Nephron (organoid): ENCODE data around the gene USE1.

Experiments used
- H3K27ac Mint-ChIP-seq, 3 experiments: 2 replicates each; pipeline ENCODE4 v1.8.0; 2020; ENCODE audit warnings: mixed read lengths in 3 of 3, mild to moderate bottlenecking in 2 of 3, moderate library complexity in 1 of 3
- H3K27me3 Mint-ChIP-seq: 2 replicates; pipeline ENCODE4 v1.8.0; 2021; ENCODE audit warnings: low read depth, mild to moderate bottlenecking, moderate library complexity, mixed read lengths
- H3K36me3 Mint-ChIP-seq: 2 replicates; pipeline ENCODE4 v1.8.0; 2020; ENCODE audit warnings: low read depth, mixed read lengths
- H3K4me1 Mint-ChIP-seq: 2 replicates; pipeline ENCODE4 v1.8.0; 2020; ENCODE audit warnings: mixed read lengths
- H3K4me3 Mint-ChIP-seq, 3 experiments: 2 replicates each; pipeline ENCODE4 v1.8.0; 2020; ENCODE audit warnings: mild to moderate bottlenecking in 3 of 3, mixed read lengths in 3 of 3, moderate library complexity in 2 of 3
- H3K9me3 Mint-ChIP-seq: 2 replicates; pipeline ENCODE4 v1.8.0; 2020; ENCODE audit warnings: mixed read lengths
- TF ChIP-seq, protein P1 (sequence below), 3 experiments: fragments of 200-600 bp; sonication (generic); IDR thresholded peaks; one replicate each; pipeline ENCODE4 v1.5.0; 2021; ENCODE audit warnings: antibody characterized with exemption in 3 of 3; ENCODE audit not compliant: unreplicated experiment in 3 of 3

USE1 gene

DNA sequence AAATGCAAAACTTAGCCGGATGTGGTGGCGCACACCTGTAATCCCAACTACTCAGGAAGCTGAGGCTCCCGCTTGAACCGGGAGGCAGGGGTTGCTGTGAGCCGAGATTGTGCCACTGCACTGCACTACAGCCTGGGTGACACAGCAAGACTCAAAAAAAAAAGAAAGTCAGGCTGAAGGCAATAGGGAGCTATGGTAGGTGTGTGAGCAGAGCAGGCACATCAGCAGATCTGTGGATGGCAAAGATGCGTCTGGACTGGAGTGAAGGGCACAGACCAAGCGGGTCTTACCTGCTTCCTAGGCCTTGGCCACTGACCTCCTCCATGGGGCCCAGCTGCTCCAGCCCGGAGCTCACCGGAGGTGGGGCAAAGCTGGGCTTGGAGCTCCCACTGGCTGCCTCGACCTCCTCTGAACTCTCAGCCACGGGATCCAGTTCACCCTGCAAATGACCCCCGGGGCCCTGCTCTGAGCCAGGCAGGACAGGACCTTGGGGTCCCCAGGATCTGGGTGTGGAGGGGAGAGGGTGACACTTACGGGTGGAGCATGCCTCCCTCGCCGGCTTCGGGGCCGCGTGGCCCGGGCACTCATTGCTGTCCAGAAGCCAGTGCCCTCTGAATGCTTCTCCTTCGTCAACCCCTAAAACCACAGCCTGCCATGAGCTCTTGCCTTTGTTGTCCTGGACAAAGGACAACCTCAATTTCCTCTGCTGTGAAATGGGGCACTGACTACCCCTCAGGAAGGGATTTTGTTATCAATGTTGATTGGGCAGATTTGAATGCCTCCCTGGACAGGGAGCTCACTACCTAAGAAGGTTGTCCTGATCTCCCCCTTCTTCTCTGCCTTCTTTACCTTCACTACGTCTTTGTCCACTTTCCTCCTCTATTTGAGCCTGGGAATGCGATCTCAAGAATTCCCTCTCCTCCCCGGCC lies 48.8 kb downstream of the USE1 start:
- Mint-ChIP-seq H3K4me1 (peaks cover 14% of the 10 kb centered on the region), H3K27ac (peak overlapping the region; percentile 43 to 69 (median 49)), H3K27me3 (no peaks in the 10 kb centered on the region), H3K4me3 (peak overlapping the region in 1 of 3 experiments; percentile 52), H3K9me3 (no peaks in the 10 kb centered on the region), H3K36me3 (peaks cover 7% of the 10 kb centered on the region)
- TF ChIP-seq, protein P1, sequence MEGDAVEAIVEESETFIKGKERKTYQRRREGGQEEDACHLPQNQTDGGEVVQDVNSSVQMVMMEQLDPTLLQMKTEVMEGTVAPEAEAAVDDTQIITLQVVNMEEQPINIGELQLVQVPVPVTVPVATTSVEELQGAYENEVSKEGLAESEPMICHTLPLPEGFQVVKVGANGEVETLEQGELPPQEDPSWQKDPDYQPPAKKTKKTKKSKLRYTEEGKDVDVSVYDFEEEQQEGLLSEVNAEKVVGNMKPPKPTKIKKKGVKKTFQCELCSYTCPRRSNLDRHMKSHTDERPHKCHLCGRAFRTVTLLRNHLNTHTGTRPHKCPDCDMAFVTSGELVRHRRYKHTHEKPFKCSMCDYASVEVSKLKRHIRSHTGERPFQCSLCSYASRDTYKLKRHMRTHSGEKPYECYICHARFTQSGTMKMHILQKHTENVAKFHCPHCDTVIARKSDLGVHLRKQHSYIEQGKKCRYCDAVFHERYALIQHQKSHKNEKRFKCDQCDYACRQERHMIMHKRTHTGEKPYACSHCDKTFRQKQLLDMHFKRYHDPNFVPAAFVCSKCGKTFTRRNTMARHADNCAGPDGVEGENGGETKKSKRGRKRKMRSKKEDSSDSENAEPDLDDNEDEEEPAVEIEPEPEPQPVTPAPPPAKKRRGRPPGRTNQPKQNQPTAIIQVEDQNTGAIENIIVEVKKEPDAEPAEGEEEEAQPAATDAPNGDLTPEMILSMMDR (IDR thresholded peaks at IDR 0.05; ENCODE audit: unreplicated experiment in 3 of 3), result no peak

GRCh38 chr19:17264641-17264979 lies 49.5 kb downstream of the USE1 start, which contains the start of gene USHBP1:
TSS of gene USHBP1 (minus strand) at chr19:17264745. CDS start at chr19:17264299, 446 bp downstream.
- TF ChIP-seq, protein P1 (IDR thresholded peaks at IDR 0.05; ENCODE audit: unreplicated experiment in 3 of 3), result no peak
- H3K27ac Mint-ChIP-seq, result peak within 1 kb of the TSS; percentile 43 to 69 (median 49)
- H3K4me1 Mint-ChIP-seq, result peaks cover 14% of the 10 kb centered on the region
- peak within 1 kb of the TSS in 1 of 3 experiments; percentile 52 for H3K4me3 Mint-ChIP-seq
- no peaks in the 10 kb centered on the region for H3K27me3 Mint-ChIP-seq
- H3K9me3 Mint-ChIP-seq, result no peaks in the 10 kb centered on the region
- H3K36me3 Mint-ChIP-seq, result peaks cover 7% of the 10 kb centered on the region

DNA sequence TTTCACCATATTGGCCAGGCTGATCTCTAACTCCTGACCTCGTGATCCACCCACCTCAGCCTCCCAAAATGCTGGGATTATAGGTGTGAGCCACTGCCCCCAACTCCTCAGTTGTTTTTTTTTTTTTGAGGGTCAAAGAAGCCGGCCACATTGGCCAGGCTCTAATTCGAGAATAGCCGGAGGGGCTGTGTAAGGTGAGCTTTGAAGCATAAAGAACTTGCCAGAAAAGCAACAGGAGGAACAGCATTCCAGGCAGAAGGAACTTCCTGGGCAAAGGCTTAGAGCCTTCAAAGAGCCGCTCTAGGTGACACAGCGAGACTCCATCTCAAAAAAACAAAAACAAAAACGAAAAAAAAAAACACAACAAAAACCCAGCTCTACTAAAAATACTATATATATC lies 50.9 kb downstream of the USE1 start:
- TF ChIP-seq, protein P1 (IDR thresholded peaks at IDR 0.05; ENCODE audit: unreplicated experiment in 3 of 3), result no peak
- no peaks in the 10 kb centered on the region for H3K27me3 Mint-ChIP-seq
- no peaks in the 10 kb centered on the region for H3K9me3 Mint-ChIP-seq
- peaks cover 14% of the 10 kb centered on the region for H3K4me1 Mint-ChIP-seq
- H3K36me3 Mint-ChIP-seq, result peaks cover 13% of the 10 kb centered on the region
- no peak overlapping the region for H3K4me3 Mint-ChIP-seq
- H3K27ac Mint-ChIP-seq, result no peak overlapping the region

- peaks cover 14% of the 10 kb centered on the region for H3K4me1 Mint-ChIP-seq
- H3K27me3 Mint-ChIP-seq, result no peaks in the 10 kb centered on the region
- H3K9me3 Mint-ChIP-seq, result no peaks in the 10 kb centered on the region
- peaks cover 18% of the 10 kb centered on the region for H3K36me3 Mint-ChIP-seq
- TF ChIP-seq, protein P1 (IDR thresholded peaks at IDR 0.05; ENCODE audit: unreplicated experiment in 3 of 3), result no peak
- H3K4me3 Mint-ChIP-seq, result peak overlapping the region; percentile 84 to 86 (median 85)
- peak overlapping the region; percentile 15 to 74 (median 61) for H3K27ac Mint-ChIP-seq
Measured at GRCh38 chr19:17266589-17266974, 51.4 kb downstream of the USE1 start.

GRCh38 chr19:17266975-17267788 lies 52.0 kb downstream of the USE1 start, which contains the start of gene BABAM1:
TSS of gene BABAM1 (plus strand) at chr19:17267443. CDS start at chr19:17268807, 1,364 bp downstream.
- Mint-ChIP-seq H3K9me3 (no peaks in the 10 kb centered on the region), H3K4me3 (peak within 1 kb of the TSS; percentile 84 to 86 (median 85)), H3K4me1 (peaks cover 14% of the 10 kb centered on the region), H3K36me3 (peaks cover 20% of the 10 kb centered on the region), H3K27me3 (no peaks in the 10 kb centered on the region), H3K27ac (peak within 1 kb of the TSS; percentile 15 to 74 (median 61))
- TF ChIP-seq, protein P1 (IDR thresholded peaks at IDR 0.05; ENCODE audit: unreplicated experiment in 3 of 3), result no peak
